Superior temporal gyrus (tissue), 1 donor: Measurements from ENCODE around the gene NOD2.

Experiments used
- DNase-seq: peaks from one replicate; pipeline ENCODE4 v3.0.0-alpha.2; 2016; ENCODE audit errors: extremely low spot score

NOD2 gene

GRCh38 chr16:50717494-50717893 is 24.1 kb downstream of the NOD2 start:
- no peak for DNase-seq

- DNase-seq, result no peak
These were observed 24.8 kb downstream of the NOD2 start for GRCh38 chr16:50718061-50718760.

- DNase-seq, result no peak
These were observed 25.5 kb downstream of the NOD2 start for GRCh38 chr16:50718761-50719400.

- no peak for DNase-seq
These were observed 26.3 kb downstream of the NOD2 start for GRCh38 chr16:50719401-50720337.

- DNase-seq, result no peak
These were observed 28.4 kb downstream of the NOD2 start for GRCh38 chr16:50721549-50722404.

- DNase-seq, result no peak
These were observed 29.0 kb downstream of the NOD2 start for GRCh38 chr16:50722405-50722737.

- DNase-seq, result no peak
These were observed 29.6 kb downstream of the NOD2 start for GRCh38 chr16:50722960-50723359.

- DNase-seq, result no peak
These were observed 30.9 kb downstream of the NOD2 start for GRCh38 chr16:50724306-50724705.

GRCh38 chr16:50731130-50731988 is 38.0 kb downstream of the NOD2 start:
- DNase-seq, result no peak

- no peak for DNase-seq
These were observed 38.8 kb downstream of the NOD2 start for GRCh38 chr16:50731989-50732832.

- DNase-seq, result no peak
These were observed 40.1 kb downstream of the NOD2 start for GRCh38 chr16:50733468-50733867.

GRCh38 chr16:50735629-50736122 is 42.3 kb downstream of the NOD2 start:
- no peak for DNase-seq

- DNase-seq, result no peak
These were observed 43.0 kb downstream of the NOD2 start for GRCh38 chr16:50736448-50736847.

GRCh38 chr16:50737420-50737959 is 44.1 kb downstream of the NOD2 start:
- DNase-seq, result no peak

- DNase-seq, result no peak
These were observed 45.6 kb downstream of the NOD2 start for GRCh38 chr16:50739031-50739430.

GRCh38 chr16:50740736-50741135 is 47.3 kb downstream of the NOD2 start:
- no peak for DNase-seq

GRCh38 chr16:50741225-50741780 is 47.9 kb downstream of the NOD2 start:
- no peak for DNase-seq

GRCh38 chr16:50741781-50742575 is 48.6 kb downstream of the NOD2 start, which contains the start of gene CYLD:
TSS of gene CYLD (plus strand) at chr16:50742086. CDS start at chr16:50749699, 7,613 bp downstream.
- peak; percentile 100 for DNase-seq
